HepG2 (cell line): ENCODE data around the gene MOAP1. TPM values are rescaled to one million over a fixed set of nuclear protein-coding genes. Genes with fewer than 3 reads are reported as not detected.

Source experiments
- polyA plus RNA-seq, 8 experiments: library from polyadenylated mRNA; depleted of rRNA in 3 of 8; stranded (reverse) in 7 of 8; unstranded in 1 of 8; fragments of >200 nt; fragmentation: Illumina TruSeq in 4 of 8; extraction: Trizol in 4 of 8; gene quantifications; 2 replicates each; pipeline versions ENCODE4 v1.2.1 to v1.2.3, GENCODE V29; 2011 to 2016; ENCODE audit warnings: low read depth in 4 of 8, missing spikeins in 1 of 8, mixed read lengths in 1 of 8; ENCODE audit not compliant: insufficient read depth in 1 of 8
- total RNA-seq, 5 experiments: library from RNA; depleted of rRNA; stranded (reverse); fragments of >200 nt; fragmentation: Illumina TruSeq; extraction: Trizol; gene quantifications; 2 replicates each; pipeline ENCODE4 v1.2.3, GENCODE V29; 2016; ENCODE audit warnings: low read depth in 1 of 5

The MOAP1 gene
- total and polyA plus RNA-seq, 2 of the 13 experiments (the other 11 are each of a cell fraction or from before 2014, with no cell fraction given): 14.6 to 47.0 TPM

Other genes with a start within 250 kb of the MOAP1 start
- gene ITPK1, start 69.0 kb downstream of the MOAP1 start, total RNA-seq (2016; rRNA removed; fragmentation: Illumina TruSeq; extraction: Trizol): 20.5 and 28.1 TPM in 2 replicates
- gene ITPK1, start 69.0 kb downstream of the MOAP1 start, polyA plus RNA-seq (2011; rRNA removed): 47.5 and 64.2 TPM in 2 replicates
- gene LYSET, start 420 bp upstream of the MOAP1 start, total RNA-seq (2016; rRNA removed; fragmentation: Illumina TruSeq; extraction: Trizol): 19.1 and 20.1 TPM in 2 replicates
- gene LYSET, start 420 bp upstream of the MOAP1 start, polyA plus RNA-seq (2011; rRNA removed): 36.4 and 36.6 TPM in 2 replicates
- gene GON7, start 22.2 kb upstream of the MOAP1 start, total RNA-seq (2016; rRNA removed; fragmentation: Illumina TruSeq; extraction: Trizol): 28.0 and 45.9 TPM in 2 replicates
- gene GON7, start 22.2 kb upstream of the MOAP1 start, polyA plus RNA-seq (2011; rRNA removed): 8.9 and 11.9 TPM in 2 replicates
- gene UBR7, start 22.4 kb upstream of the MOAP1 start, total RNA-seq (2016; rRNA removed; fragmentation: Illumina TruSeq; extraction: Trizol): 19.7 and 35.5 TPM in 2 replicates
- gene UBR7, start 22.4 kb upstream of the MOAP1 start, polyA plus RNA-seq (2011; rRNA removed): 8.5 and 11.0 TPM in 2 replicates
- gene BTBD7, start 148.1 kb upstream of the MOAP1 start, total RNA-seq (2016; rRNA removed; fragmentation: Illumina TruSeq; extraction: Trizol): 15.2 and 19.9 TPM in 2 replicates
- 9.7 and 11.6 TPM in 2 replicates for gene BTBD7, start 148.1 kb upstream of the MOAP1 start, polyA plus RNA-seq (2011; rRNA removed)
- not detected in 2 replicates for gene COX8C, start 162.3 kb upstream of the MOAP1 start, total RNA-seq (2016; rRNA removed; fragmentation: Illumina TruSeq; extraction: Trizol)
- gene COX8C, start 162.3 kb upstream of the MOAP1 start, polyA plus RNA-seq (2011; rRNA removed): not detected in 2 replicates
- gene UNC79, start 246.0 kb upstream of the MOAP1 start, total RNA-seq (2016; rRNA removed; fragmentation: Illumina TruSeq; extraction: Trizol): not detected in 2 replicates
- gene UNC79, start 246.0 kb upstream of the MOAP1 start, polyA plus RNA-seq (2011; rRNA removed): under 0.01 and 0.03 TPM in 2 replicates